GM19395 (cell line): ENCODE measurements around the gene MGAT1.
A peak's percentile ranks its signal among the peaks of the same experiment; 100 is the strongest.
"Not testable (repeated sequence)": the region's sequence is repeated elsewhere in the genome, so short reads cannot be mapped to it uniquely, and the experiment has no call there.

Source experiments
- ATAC-seq: cut with Tn5 transposase; IDR thresholded peaks from one replicate; pipeline ENCODE4 v1.9.1; 2021; ENCODE audit warnings: mild to moderate bottlenecking, moderate library complexity; ENCODE audit not compliant: unreplicated experiment

MGAT1 gene

DNA sequence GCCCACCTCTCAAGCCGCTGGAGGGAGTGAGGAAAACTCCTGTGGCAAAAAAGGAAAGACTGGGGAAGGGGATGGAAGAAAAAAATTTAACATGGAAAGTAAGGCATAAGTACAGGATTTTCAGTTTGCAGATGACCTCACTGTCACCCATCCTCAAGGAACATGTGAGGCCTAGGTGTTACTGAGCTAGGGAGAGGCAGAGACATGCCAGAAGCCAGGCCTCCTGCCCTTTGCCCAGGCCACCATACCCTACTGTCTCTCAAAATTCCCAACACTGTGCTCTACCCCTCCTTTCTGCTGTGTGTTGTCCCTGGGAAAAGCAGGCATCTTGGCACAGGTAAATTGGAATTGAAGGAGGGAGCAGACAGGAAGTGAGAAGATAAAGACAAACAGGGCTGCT lies 4.4 kb upstream of the MGAT1 start:
- ATAC-seq = no peak

- no peak for ATAC-seq
Observed at GRCh38 chr5:180806351-180807011, 3.9 kb upstream of the MGAT1 start.

- ATAC-seq = peak; percentile 8
Observed at GRCh38 chr5:180804129-180804618, 1.6 kb upstream of the MGAT1 start.

- peak; percentile 64 for ATAC-seq
Observed at GRCh38 chr5:180803181-180804128, 849 bp upstream of the MGAT1 start.

DNA sequence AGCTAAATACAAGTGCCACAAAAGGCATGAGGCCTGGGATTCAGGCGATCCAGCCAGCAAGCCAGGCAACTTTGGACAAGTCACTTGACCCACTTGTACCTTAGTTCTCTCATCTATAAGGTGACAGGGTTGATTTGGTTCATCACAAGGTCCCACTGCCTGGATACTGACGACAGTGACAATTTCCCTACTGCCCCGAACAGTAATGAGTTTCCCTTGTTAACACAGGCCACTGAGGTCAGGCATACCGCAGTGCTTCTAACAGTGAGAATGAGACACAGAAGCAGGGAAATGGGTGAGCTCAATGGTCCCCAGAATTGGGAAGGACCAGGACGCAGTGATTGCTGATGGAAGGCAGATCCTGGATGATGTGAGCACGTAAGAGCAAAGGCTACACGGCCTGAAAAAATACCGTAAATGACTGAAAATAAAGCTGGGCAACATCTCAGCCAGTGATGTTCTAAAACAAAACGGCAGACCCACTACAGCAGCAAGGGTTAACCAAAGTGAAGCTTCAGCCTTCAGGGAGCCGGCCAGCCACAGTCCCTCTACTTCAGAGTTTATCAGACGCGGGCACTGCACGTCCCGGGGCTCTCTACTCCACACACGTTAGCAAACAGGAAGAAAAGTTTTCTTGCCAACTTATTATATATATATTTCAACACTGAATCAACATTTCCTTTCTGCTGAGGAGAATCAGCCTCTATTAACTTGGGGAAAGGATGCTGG lies 846 bp downstream of the MGAT1 start:
- no peak for ATAC-seq

DNA sequence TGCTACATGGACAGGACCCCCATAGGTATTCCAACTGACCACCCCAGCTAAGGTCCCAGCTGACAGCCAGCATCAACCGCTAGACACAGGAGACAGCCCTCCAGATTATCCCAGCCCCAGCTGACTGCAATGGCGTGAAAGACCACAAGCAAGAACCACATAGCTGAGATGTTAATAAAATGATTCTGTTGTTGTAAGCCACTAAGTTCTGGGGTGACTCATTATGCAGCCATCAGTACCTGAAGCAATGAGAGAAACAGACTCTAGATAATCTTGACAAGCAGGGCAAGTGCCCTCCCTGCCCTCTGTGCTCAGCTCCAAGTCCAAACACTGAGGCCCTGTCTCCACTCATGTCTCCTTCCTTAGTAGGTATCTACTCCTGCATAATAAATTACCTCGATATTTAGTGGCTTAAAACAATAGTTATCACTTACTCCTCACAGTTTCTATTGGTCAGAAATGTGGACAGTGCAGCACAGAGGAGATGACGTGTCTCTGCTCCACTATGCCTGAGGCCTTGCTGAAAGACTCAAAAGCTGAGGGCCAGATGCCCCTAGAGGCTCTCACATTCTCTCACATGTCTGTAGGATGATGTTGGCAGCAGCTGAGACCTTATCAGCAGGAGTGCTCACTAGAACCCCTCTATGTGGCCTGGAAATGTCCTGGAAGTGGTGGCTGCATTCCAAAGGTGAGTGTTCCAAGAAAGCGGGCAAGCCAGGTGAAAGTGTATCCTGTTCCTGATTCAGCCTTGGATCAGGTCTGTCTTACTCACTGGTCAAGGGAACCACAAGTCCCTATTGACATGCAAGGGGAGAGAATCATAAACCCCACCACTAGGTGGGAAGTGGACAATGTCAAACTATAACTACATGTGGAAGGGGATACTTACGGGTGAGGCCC lies 2.5 kb downstream of the MGAT1 start:
- no peak for ATAC-seq

GRCh38 chr5:180799194-180799593 lies 3.4 kb downstream of the MGAT1 start:
- no peak for ATAC-seq

GRCh38 chr5:180798193-180798592 lies 4.4 kb downstream of the MGAT1 start:
- ATAC-seq = no peak

- ATAC-seq = no peak
Observed at GRCh38 chr5:180797256-180798192, 5.1 kb downstream of the MGAT1 start.

- no peak for ATAC-seq
Observed at GRCh38 chr5:180795771-180796313, 6.8 kb downstream of the MGAT1 start.

- no peak for ATAC-seq
Observed at GRCh38 chr5:180792965-180793287, 9.7 kb downstream of the MGAT1 start.

GRCh38 chr5:180792287-180792964 lies 10.2 kb downstream of the MGAT1 start:
- ATAC-seq = no peak

DNA sequence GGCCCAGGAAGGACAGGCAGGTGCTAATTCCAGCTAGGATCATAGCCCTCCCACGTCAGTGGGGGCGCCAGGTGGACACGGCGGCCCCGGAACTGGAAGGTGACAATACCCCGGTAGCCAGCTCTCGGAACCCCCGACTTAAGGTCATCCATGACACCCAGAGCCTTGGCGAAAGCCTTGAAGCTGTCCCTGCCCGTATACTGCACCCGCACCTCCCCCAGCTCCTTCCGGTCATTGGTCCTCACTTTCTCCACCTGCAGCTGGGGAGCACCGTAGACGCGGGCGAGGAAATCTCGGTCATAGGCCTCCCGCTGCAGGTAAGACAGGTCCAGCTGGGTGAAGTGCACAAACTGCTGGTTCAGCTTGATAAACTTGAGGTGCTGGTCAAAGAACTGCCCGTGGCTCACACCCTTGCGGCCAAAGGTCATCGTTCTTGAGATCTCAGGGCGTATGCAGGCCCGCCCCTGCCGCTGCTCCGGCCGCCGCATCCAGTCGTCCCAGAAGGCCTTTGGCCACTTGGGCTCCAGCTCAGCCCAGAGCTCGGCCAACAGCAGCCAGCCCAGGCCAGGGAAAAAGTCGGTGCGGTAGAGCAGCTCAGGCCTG lies 10.9 kb downstream of the MGAT1 start:
- no peak for ATAC-seq

DNA sequence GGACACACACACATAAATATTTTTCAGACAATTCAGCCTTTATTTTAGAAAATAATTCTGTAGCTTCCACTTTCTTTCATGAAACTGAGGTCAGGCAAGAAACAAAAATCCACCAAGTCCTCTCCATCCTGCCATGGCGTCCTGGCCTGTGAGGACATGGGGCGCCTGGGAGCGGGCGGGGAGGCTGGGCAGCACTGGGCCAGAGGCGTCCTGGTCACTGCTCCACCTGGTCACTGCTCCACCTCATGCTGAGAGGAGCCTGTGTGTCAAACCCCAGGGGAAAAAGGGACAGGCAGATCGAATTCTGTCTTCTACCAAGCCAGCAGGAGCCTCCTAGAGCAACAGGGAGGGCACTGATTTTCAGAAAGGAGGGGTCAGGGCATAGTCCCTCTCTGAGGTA lies 12.1 kb downstream of the MGAT1 start:
- no peak for ATAC-seq

DNA sequence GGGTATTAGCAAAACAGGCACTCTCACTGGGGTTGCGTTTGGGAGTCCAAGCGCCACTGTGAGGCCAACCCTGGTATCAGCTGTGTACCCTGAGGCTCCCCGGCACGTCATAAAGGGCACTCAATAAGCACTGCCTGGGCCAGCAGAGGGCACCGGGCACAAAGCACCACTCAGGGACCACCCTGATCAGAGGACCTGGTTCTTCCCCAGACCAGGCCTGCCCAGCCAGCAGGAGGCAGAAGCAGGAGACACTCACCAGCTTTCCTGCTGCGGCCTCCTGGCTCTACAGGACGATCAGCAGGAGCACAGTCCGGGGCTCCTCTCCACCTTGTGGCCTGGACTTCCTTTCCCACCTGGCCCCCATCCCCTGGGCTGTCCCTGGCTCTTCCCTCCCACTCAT lies 12.6 kb downstream of the MGAT1 start:
- ATAC-seq = no peak

DNA sequence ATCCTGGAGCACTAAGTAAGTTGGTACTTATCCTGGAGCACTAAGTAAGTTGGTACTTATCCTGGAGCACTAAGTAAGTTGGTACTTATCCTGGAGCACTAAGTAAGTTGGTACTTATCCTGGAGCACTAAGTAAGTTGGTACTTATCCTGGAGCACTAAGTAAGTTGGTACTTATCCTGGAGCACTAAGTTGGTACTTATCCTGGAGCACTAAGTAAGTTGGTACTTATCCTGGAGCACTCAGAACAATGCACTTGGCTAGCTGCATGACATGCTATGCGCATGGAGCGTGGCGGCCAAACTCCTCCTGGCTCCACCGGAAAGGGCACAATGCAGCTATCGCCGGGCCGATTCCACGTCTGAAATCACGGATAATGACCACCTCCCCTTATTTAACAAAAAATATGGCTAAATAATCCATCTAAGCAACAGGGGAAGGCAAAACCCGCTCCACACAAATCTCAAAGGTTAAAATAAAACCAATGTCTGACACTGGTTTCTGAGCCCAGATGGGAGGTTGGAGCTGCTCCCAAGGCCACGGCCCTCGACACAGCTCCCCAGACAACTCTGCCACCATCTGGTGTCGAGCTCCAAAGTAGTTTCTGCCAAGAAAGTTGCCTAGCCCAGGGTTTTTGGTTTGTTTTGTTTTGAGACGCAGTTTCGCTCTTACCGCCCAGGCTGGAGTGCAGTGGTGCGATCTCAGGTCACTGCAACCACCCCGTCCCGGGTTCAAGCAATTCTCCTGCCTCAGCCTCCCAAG lies 13.8 kb downstream of the MGAT1 start:
- not testable (repeated sequence) for ATAC-seq

DNA sequence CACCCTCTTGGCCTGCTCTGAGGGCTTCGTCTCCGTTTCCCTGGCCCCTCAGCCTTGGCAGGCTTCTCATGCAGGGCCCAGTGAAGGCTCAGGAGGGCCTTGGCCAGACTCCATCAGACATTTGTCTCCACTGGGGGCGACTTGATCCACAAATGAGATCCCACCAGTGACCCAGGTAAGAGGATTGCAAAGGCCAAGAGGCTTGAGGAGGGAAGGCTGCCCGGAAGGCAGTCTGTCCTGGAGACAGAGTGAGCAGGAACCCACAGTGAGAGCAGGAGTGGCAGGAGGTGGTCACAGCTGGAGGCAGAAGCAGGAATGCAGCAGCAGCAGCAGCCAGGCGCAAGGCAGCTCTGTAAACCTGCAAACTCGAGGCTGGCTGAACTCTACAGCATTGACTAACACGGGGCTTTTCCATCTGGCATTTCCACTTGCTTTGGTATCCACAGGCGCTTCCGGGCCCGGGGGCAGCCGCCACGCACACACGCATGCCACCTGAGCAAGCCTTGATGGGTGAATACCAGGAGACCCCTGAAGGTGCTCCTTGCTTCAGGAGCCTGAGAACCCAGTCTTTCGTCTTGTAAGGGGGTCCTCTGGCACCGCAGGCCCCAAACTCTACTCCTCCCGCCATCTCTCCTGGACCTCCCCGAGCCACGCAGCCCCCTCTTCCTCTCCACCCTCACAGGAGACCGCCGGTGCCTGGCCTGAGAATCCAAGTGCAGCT lies 14.7 kb downstream of the MGAT1 start:
- no peak for ATAC-seq
